ENCODE measurements around the gene ZNF311. TPM values are rescaled to one million over a fixed set of nuclear protein-coding genes. Genes with fewer than 3 reads are reported as not detected.
A peak's percentile ranks its signal among the peaks of the same experiment; 100 is the strongest.
"Not testable (repeated sequence)": the region's sequence is repeated elsewhere in the genome, so short reads cannot be mapped to it uniquely, and the experiment has no call there.

ZNF311 gene
- total RNA-seq, 6 donors from 2014 or later: 0.76 to 6.3 (median 1.7) TPM; not detected in 1

- ATAC-seq (ENCODE audit: low FRiP score in 2 of 2) (no peak), DNase-seq (no peak)
- Histone ChIP-seq H3K27me3 (no peaks in the 10 kb centered on the region), H3K36me3 (no peaks in the 10 kb centered on the region), H3K4me3 (no peak overlapping the region), H3K9me3 (no peaks in the 10 kb centered on the region), H3K27ac (no peak overlapping the region), H3K4me1 (peaks cover 0 to 14% (median 8%) of the 10 kb centered on the region in 4 donors)
- TF ChIP-seq EP300 (IDR thresholded peaks at IDR 0.05) (no peak), CTCF (IDR thresholded peaks at IDR 0.05) (no peak), POLR2AphosphoS5 (IDR thresholded peaks at IDR 0.05) (no peak), POLR2A (IDR thresholded peaks at IDR 0.05) (no peak)
- 82 to 84% methylated on average over 3 of the region's 3 CpGs for WGBS, 2 donors
Measured at GRCh38 chr6:28956331-28956730, 48.8 kb downstream of the ZNF311 start.

- Histone ChIP-seq H3K9me3 (no peaks in the 10 kb centered on the region), H3K4me1 (peaks cover 0 to 14% (median 8%) of the 10 kb centered on the region in 4 donors), H3K36me3 (no peaks in the 10 kb centered on the region), H3K27ac (no peak overlapping the region), H3K27me3 (no peaks in the 10 kb centered on the region), H3K4me3 (peak overlapping the region in 3 of 4 donors; percentile 3 to 40 (median 36))
- DNase-seq (no peak), ATAC-seq (ENCODE audit: low FRiP score in 2 of 2) (no peak)
- no peak for TF ChIP-seq POLR2AphosphoS5 (IDR thresholded peaks at IDR 0.05)
- TF ChIP-seq CTCF (IDR thresholded peaks at IDR 0.05): no peak
- TF ChIP-seq POLR2A (IDR thresholded peaks at IDR 0.05): no peak
- no peak for TF ChIP-seq EP300 (IDR thresholded peaks at IDR 0.05)
- 6 to 10% methylated on average over 22 of the region's 22 CpGs for WGBS, 2 donors
Measured at GRCh38 chr6:28953585-28954258, 51.4 kb downstream of the ZNF311 start.

GRCh38 chr6:28953039-28953584, 52.0 kb downstream of the ZNF311 start:
- ATAC-seq (ENCODE audit: low FRiP score in 2 of 2): peak in 1 of 2 donors; percentile 57
- H3K4me1 ChIP-seq: peaks cover 0 to 14% (median 8%) of the 10 kb centered on the region in 4 donors
- H3K27me3 ChIP-seq: no peaks in the 10 kb centered on the region
- H3K9me3 ChIP-seq: no peaks in the 10 kb centered on the region
- WGBS, 2 donors: 19 to 30% methylated on average over 13 of the region's 13 CpGs
- TF ChIP-seq POLR2AphosphoS5 (IDR thresholded peaks at IDR 0.05) (no peak), POLR2A (IDR thresholded peaks at IDR 0.05) (no peak), CTCF (IDR thresholded peaks at IDR 0.05) (no peak), EP300 (IDR thresholded peaks at IDR 0.05) (no peak)
- no peak for DNase-seq
- H3K36me3 ChIP-seq: no peaks in the 10 kb centered on the region
- H3K27ac ChIP-seq: no peak overlapping the region
- H3K4me3 ChIP-seq: peak overlapping the region in 3 of 4 donors; percentile 3 to 40 (median 36)

DNA sequence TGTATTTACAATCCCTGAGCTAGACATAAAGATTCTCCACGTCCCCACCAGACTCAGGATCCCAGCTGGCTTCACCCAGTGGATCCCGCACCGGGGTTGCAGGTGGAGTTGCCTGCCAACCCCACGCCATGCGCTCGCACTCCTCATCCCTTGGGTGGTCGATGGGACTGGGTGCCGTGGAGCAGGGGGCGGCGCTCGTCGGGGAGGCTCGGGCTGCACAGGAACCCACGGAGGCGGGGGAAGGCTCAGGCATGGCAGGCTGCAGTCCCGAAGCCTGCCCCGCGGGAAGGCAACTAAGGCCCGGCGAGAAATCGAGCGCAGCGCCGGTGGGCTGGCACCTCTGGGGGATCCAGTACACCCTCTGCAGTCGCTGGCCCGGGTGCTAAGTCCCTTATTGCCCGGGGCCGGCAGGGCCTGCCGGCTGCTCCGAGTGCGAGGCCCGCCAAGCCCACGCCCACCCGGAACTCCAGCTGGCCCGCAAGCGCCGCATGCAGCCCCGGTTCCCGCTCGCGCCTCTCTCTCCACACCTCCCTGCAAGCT, 55.4 kb downstream of the ZNF311 start:
- H3K4me1 ChIP-seq: peaks cover 0 to 14% (median 8%) of the 10 kb centered on the region in 4 donors
- not testable (repeated sequence) for H3K27me3 ChIP-seq; ATAC-seq (ENCODE audit: low FRiP score in 2 of 2); H3K4me3 ChIP-seq; H3K36me3 ChIP-seq; H3K27ac ChIP-seq; H3K9me3 ChIP-seq
- peak in 1 of 2 donors; percentile 79 for DNase-seq
- 98 to 99% methylated on average over 14 to 29 of the region's 41 CpGs for WGBS, 2 donors

GRCh38 chr6:28948782-28949486, 56.2 kb downstream of the ZNF311 start:
- Histone ChIP-seq H3K36me3 (no peaks in the 10 kb centered on the region), H3K27me3 (no peaks in the 10 kb centered on the region), H3K27ac (no peak overlapping the region), H3K4me3 (no peak overlapping the region), H3K4me1 (peaks cover 0 to 10% (median 8%) of the 10 kb centered on the region in 4 donors), H3K9me3 (no peaks in the 10 kb centered on the region)
- TF ChIP-seq CTCF (IDR thresholded peaks at IDR 0.05) (no peak), EP300 (IDR thresholded peaks at IDR 0.05) (no peak), POLR2A (IDR thresholded peaks at IDR 0.05) (no peak), POLR2AphosphoS5 (IDR thresholded peaks at IDR 0.05) (no peak)
- no peak for DNase-seq
- 79 to 87% methylated on average over 23 of the region's 23 CpGs for WGBS, 2 donors
- no peak for ATAC-seq (ENCODE audit: low FRiP score in 2 of 2)

Measured in upper lobe of left lung (tissue), 6 donors.